DND-41 (cell line): ENCODE measurements around the gene ESYT2.

ENCODE experiments used
- CTCF ChIP-seq: IDR thresholded peaks from 2 replicates; pipeline ENCODE4 v1.5.1; 2012; ENCODE audit warnings: borderline replicate concordance, low read length, moderate library complexity, mild to moderate bottlenecking; ENCODE audit not compliant: poor library complexity, severe bottlenecking; ENCODE audit errors: extremely low read depth
- EZH2 ChIP-seq: IDR thresholded peaks from 3 replicates; pipeline ENCODE4 v1.6.1; 2012; ENCODE audit warnings: borderline replicate concordance, low read depth, mild to moderate bottlenecking, moderate library complexity, low read length, inconsistent platforms; ENCODE audit not compliant: severe bottlenecking

- TF ChIP-seq CTCF: no peak
- no peak for TF ChIP-seq EZH2
Measured at GRCh38 chr7:158766570-158767281, 62.6 kb downstream of the ESYT2 start.
